ENCODE data around the gene EQTN.

- peak; percentile 47 for TF ChIP-seq CTCF (IDR thresholded peaks at IDR 0.05; ENCODE audit: low read length)
- TF ChIP-seq EZH2 (optimal IDR thresholded peaks at IDR 0.05; ENCODE audit: low read depth, low read length): no peak
Observed at GRCh38 chr9:27247756-27248155, 49.2 kb downstream of the EQTN start.

Measured in MM.1S (cell line).